HepG2 (cell line): ENCODE results near the gene STK11. TPM values are rescaled to one million over a fixed set of nuclear protein-coding genes. Genes with fewer than 3 reads are reported as not detected.

Source experiments
- CBX5 ChIP-seq: sonication (generic); formaldehyde crosslinking; IDR thresholded peaks from 2 replicates; pipeline ENCODE4 v1.4.0; 2020; ENCODE audit warnings: missing genetic modification reagents, borderline replicate concordance
- CERS6 ChIP-seq: sonication (generic); formaldehyde crosslinking; IDR thresholded peaks from 2 replicates; pipeline ENCODE4 v1.5.0; 2020; ENCODE audit warnings: missing genetic modification reagents
- CTCF ChIP-seq: sonication (generic); formaldehyde crosslinking; IDR thresholded peaks from 2 replicates; pipeline ENCODE4 v1.5.0; 2020; ENCODE audit warnings: mild to moderate bottlenecking, missing genetic modification reagents, moderate library complexity
- DDIT3 ChIP-seq: sonication (generic); formaldehyde crosslinking; IDR thresholded peaks from 2 replicates; pipeline ENCODE4 v1.4.0; 2020; ENCODE audit warnings: mild to moderate bottlenecking, missing genetic modification reagents
- GLMP ChIP-seq: sonication (generic); formaldehyde crosslinking; IDR thresholded peaks from 2 replicates; pipeline ENCODE4 v1.9.0; 2021; ENCODE audit warnings: missing genetic modification reagents, mild to moderate bottlenecking, borderline replicate concordance
- HMG20B ChIP-seq: conservative IDR thresholded peaks from 2 replicates; pipeline ENCODE4 v1.6.1; 2016; ENCODE audit warnings: missing genetic modification reagents, missing compliant biosample characterization
- KDM6A ChIP-seq: IDR thresholded peaks from 2 replicates; pipeline ENCODE4 v1.6.1; 2016; ENCODE audit warnings: low read depth
- MATR3 ChIP-seq: sonication (generic); formaldehyde crosslinking; IDR thresholded peaks from 2 replicates; pipeline ENCODE4 v1.4.0; 2020; ENCODE audit warnings: missing genetic modification reagents
- MED8 ChIP-seq: sonication (generic); formaldehyde crosslinking; IDR thresholded peaks from 2 replicates; pipeline ENCODE4 v1.8.1; 2023; ENCODE audit warnings: mild to moderate bottlenecking, missing genetic modification reagents; ENCODE audit not compliant: insufficient replicate concordance
- MNT ChIP-seq: fragments of 450-650 bp; IDR thresholded peaks from 2 replicates; pipeline ENCODE4 v1.6.1; 2016
- MTA1 ChIP-seq: sonication (generic); formaldehyde crosslinking; IDR thresholded peaks from 2 replicates; pipeline ENCODE4 v1.4.0; 2020; ENCODE audit warnings: missing genetic modification reagents, mild to moderate bottlenecking, borderline replicate concordance
- MTF1 ChIP-seq: sonication (generic); formaldehyde crosslinking; IDR thresholded peaks from 2 replicates; pipeline ENCODE4 v1.5.0; 2020; ENCODE audit warnings: missing genetic modification reagents
- PCBP2 ChIP-seq: fragments of 200-400 bp; formaldehyde crosslinking; optimal IDR thresholded peaks from 2 replicates; pipeline ENCODE3; 2018; ENCODE audit warnings: low read length, low read depth; ENCODE audit not compliant: poor library complexity, severe bottlenecking
- POLR2A ChIP-seq, 2 experiments: IDR thresholded peaks; 2 replicates each; pipeline ENCODE4 v1.6.1; 2011; ENCODE audit warnings: low read depth in 2 of 2, low read length in 2 of 2, mild to moderate bottlenecking in 1 of 2, moderate library complexity in 1 of 2; ENCODE audit not compliant: insufficient read depth in 1 of 2
- USF2 ChIP-seq, 2 experiments: sonication (generic) in 1 of 2; formaldehyde crosslinking in 1 of 2; IDR thresholded peaks; 2 replicates each; pipeline versions ENCODE4 v1.5.1 to v1.6.1; 2011 to 2020; ENCODE audit warnings: borderline replicate concordance in 1 of 2, low read depth in 1 of 2, low read length in 1 of 2, mild to moderate bottlenecking in 1 of 2, missing genetic modification reagents in 1 of 2, moderate library complexity in 1 of 2
- ZNF138 ChIP-seq: sonication (generic); formaldehyde crosslinking; IDR thresholded peaks from 2 replicates; pipeline ENCODE4 v1.5.0; 2020; ENCODE audit warnings: mild to moderate bottlenecking, low read depth, missing genetic modification reagents
- ZNF230 ChIP-seq: sonication (generic); formaldehyde crosslinking; IDR thresholded peaks from 2 replicates; pipeline ENCODE4 v1.4.0; 2020; ENCODE audit warnings: mild to moderate bottlenecking, missing genetic modification reagents
- ZNF572 ChIP-seq: sonication (generic); formaldehyde crosslinking; IDR thresholded peaks from 2 replicates; pipeline ENCODE4 v1.5.1; 2020; ENCODE audit warnings: mild to moderate bottlenecking, missing genetic modification reagents
- ZNF605 ChIP-seq: sonication (generic); formaldehyde crosslinking; IDR thresholded peaks from 2 replicates; pipeline ENCODE4 v1.8.0; 2022; ENCODE audit warnings: mild to moderate bottlenecking, missing genetic modification reagents
- ZNF773 ChIP-seq: sonication (generic); formaldehyde crosslinking; IDR thresholded peaks from 2 replicates; pipeline ENCODE4 v1.4.0; 2020; ENCODE audit warnings: missing genetic modification reagents, borderline replicate concordance
- polyA plus RNA-seq, 8 experiments: library from polyadenylated mRNA; depleted of rRNA in 3 of 8; stranded (reverse) in 7 of 8; unstranded in 1 of 8; fragments of >200 nt; fragmentation: Illumina TruSeq in 4 of 8; extraction: Trizol in 4 of 8; gene quantifications; 2 replicates each; pipeline versions ENCODE4 v1.2.1 to v1.2.3, GENCODE V29; 2011 to 2016; ENCODE audit warnings: low read depth in 4 of 8, missing spikeins in 1 of 8, mixed read lengths in 1 of 8; ENCODE audit not compliant: insufficient read depth in 1 of 8
- total RNA-seq, 5 experiments: library from RNA; depleted of rRNA; stranded (reverse); fragments of >200 nt; fragmentation: Illumina TruSeq; extraction: Trizol; gene quantifications; 2 replicates each; pipeline ENCODE4 v1.2.3, GENCODE V29; 2016; ENCODE audit warnings: low read depth in 1 of 5

Gene STK11
- total and polyA plus RNA-seq, 2 of the 13 experiments (the other 11 are each of a cell fraction or from before 2014, with no cell fraction given), result 27.5 to 43.6 TPM

GRCh38 chr19:1205114-1206099 is at the start of gene STK11 (continued):
- TF ChIP-seq USF2 (IDR thresholded peaks at IDR 0.05; ENCODE audit: low read depth, low read length), result no peak
- no peak for TF ChIP-seq USF2 (CRISPR knock-in tag; IDR thresholded peaks at IDR 0.05; ENCODE audit: borderline replicate concordance)
- TF ChIP-seq HMG20B (CRISPR knock-in tag), result 0 out of 2 replicates have a peak, but pooled peaks have one; percentile 30
- TF ChIP-seq ZNF230 (CRISPR knock-in tag), result no peak
- TF ChIP-seq MTF1 (CRISPR knock-in tag), result no peak
- peak; percentile 24 to 56; a peak in 1 of 4 replicates for TF ChIP-seq POLR2A (IDR thresholded peaks at IDR 0.05; ENCODE audit: insufficient read depth in 1 of 2, low read depth in 2 of 2, low read length in 2 of 2)
- no peak for TF ChIP-seq CTCF (CRISPR knock-in tag)
- TF ChIP-seq CERS6 (CRISPR knock-in tag), result no peak
- TF ChIP-seq KDM6A (CRISPR knock-in tag), result peak; percentile 43; the same call in 1 of the 2 replicates
- peak; percentile 60; the same call in 1 of the 2 replicates for TF ChIP-seq MNT
- TF ChIP-seq ZNF572 (CRISPR knock-in tag), result 0 out of 2 replicates have a peak, but pooled peaks have one; percentile 69
- no peak for TF ChIP-seq MATR3
- peak; percentile 51; the same call in 1 of the 2 replicates for TF ChIP-seq CBX5 (CRISPR knock-in tag)
- TF ChIP-seq ZNF138 (CRISPR knock-in tag), result no peak
- peak; percentile 78; the same call in 1 of the 2 replicates for TF ChIP-seq MTA1 (CRISPR knock-in tag)
- TF ChIP-seq GLMP, result no peak
- TF ChIP-seq ZNF605 (CRISPR knock-in tag), result peak; percentile 44; the same call in 1 of the 2 replicates
- peak; percentile 31 for TF ChIP-seq MED8 (CRISPR knock-in tag)
- no peak for TF ChIP-seq DDIT3 (CRISPR knock-in tag)
- TF ChIP-seq ZNF773 (CRISPR knock-in tag), result no peak
- TF ChIP-seq PCBP2, result no peak
